ENCODE results near the gene ATE1. TPM values are rescaled to one million over a fixed set of nuclear protein-coding genes. Genes with fewer than 3 reads are reported as not detected.

The ATE1 gene
- total RNA-seq, 1 donor from 2014 or later = 35.4 TPM

- H3K4me3 Mint-ChIP-seq = no peak overlapping the region
- TF ChIP-seq CTCF (conservative IDR thresholded peaks at IDR 0.05) = peak; percentile 83
- no peak overlapping the region for H3K27ac Mint-ChIP-seq
- no peaks in the 10 kb centered on the region for H3K27me3 Mint-ChIP-seq
- H3K36me3 Mint-ChIP-seq = peaks cover 29% of the 10 kb centered on the region
- H3K4me1 Mint-ChIP-seq (ENCODE audit: unreplicated experiment) = peaks cover 16% of the 10 kb centered on the region
- H3K9me3 Mint-ChIP-seq = peaks cover 4% of the 10 kb centered on the region
- DNase-seq (ENCODE audit: extremely low spot score, unreplicated experiment) = no peak
These were observed 103.8 kb downstream of the ATE1 start for GRCh38 chr10:121823993-121824463.

GRCh38 chr10:121822724-121823123 is 105.1 kb downstream of the ATE1 start:
- no peak for TF ChIP-seq CTCF (conservative IDR thresholded peaks at IDR 0.05)
- H3K27ac Mint-ChIP-seq = no peak overlapping the region
- no peak overlapping the region for H3K4me3 Mint-ChIP-seq
- no peaks in the 10 kb centered on the region for H3K27me3 Mint-ChIP-seq
- peaks cover 20% of the 10 kb centered on the region for H3K36me3 Mint-ChIP-seq
- peaks cover 22% of the 10 kb centered on the region for H3K4me1 Mint-ChIP-seq (ENCODE audit: unreplicated experiment)
- H3K9me3 Mint-ChIP-seq = peaks cover 3% of the 10 kb centered on the region
- no peak for DNase-seq (ENCODE audit: extremely low spot score, unreplicated experiment)

- DNase-seq (ENCODE audit: extremely low spot score, unreplicated experiment) = no peak
- no peak for TF ChIP-seq CTCF (conservative IDR thresholded peaks at IDR 0.05)
- no peak overlapping the region for H3K27ac Mint-ChIP-seq
- no peaks in the 10 kb centered on the region for H3K27me3 Mint-ChIP-seq
- no peak overlapping the region for H3K4me3 Mint-ChIP-seq
- peaks cover 16% of the 10 kb centered on the region for H3K36me3 Mint-ChIP-seq
- peaks cover 22% of the 10 kb centered on the region for H3K4me1 Mint-ChIP-seq (ENCODE audit: unreplicated experiment)
- no peaks in the 10 kb centered on the region for H3K9me3 Mint-ChIP-seq
These were observed 105.7 kb downstream of the ATE1 start for GRCh38 chr10:121822180-121822579.

GRCh38 chr10:121819049-121819448 is 108.8 kb downstream of the ATE1 start:
- H3K4me3 Mint-ChIP-seq = no peak overlapping the region
- no peak for TF ChIP-seq CTCF (conservative IDR thresholded peaks at IDR 0.05)
- peaks cover 16% of the 10 kb centered on the region for H3K4me1 Mint-ChIP-seq (ENCODE audit: unreplicated experiment)
- H3K36me3 Mint-ChIP-seq = peaks cover 11% of the 10 kb centered on the region
- peaks cover 3% of the 10 kb centered on the region for H3K9me3 Mint-ChIP-seq
- DNase-seq (ENCODE audit: extremely low spot score, unreplicated experiment) = no peak
- H3K27ac Mint-ChIP-seq = peak overlapping the region; percentile 15
- no peaks in the 10 kb centered on the region for H3K27me3 Mint-ChIP-seq

- Mint-ChIP-seq H3K4me3 (no peak overlapping the region), H3K27me3 (no peaks in the 10 kb centered on the region), H3K4me1 (ENCODE audit: unreplicated experiment) (peaks cover 12% of the 10 kb centered on the region), H3K27ac (peak overlapping the region; percentile 15), H3K9me3 (peaks cover 3% of the 10 kb centered on the region), H3K36me3 (peaks cover 11% of the 10 kb centered on the region)
- DNase-seq (ENCODE audit: extremely low spot score, unreplicated experiment) = no peak
- TF ChIP-seq CTCF (conservative IDR thresholded peaks at IDR 0.05) = no peak
These were observed 109.2 kb downstream of the ATE1 start for GRCh38 chr10:121818599-121818998.

GRCh38 chr10:121816197-121816596 is 111.6 kb downstream of the ATE1 start:
- TF ChIP-seq CTCF (conservative IDR thresholded peaks at IDR 0.05) = no peak
- Mint-ChIP-seq H3K4me1 (ENCODE audit: unreplicated experiment) (peaks cover 8% of the 10 kb centered on the region), H3K27me3 (no peaks in the 10 kb centered on the region), H3K4me3 (no peak overlapping the region), H3K36me3 (peaks cover 3% of the 10 kb centered on the region), H3K27ac (no peak overlapping the region), H3K9me3 (peaks cover 3% of the 10 kb centered on the region)
- DNase-seq (ENCODE audit: extremely low spot score, unreplicated experiment) = no peak
